Right lobe of liver (tissue), 4 donors: Measurements from ENCODE around the gene GMDS.

Source experiments
- POLR2A ChIP-seq: fragments of 450-650 bp; IDR thresholded peaks from one replicate; pipeline ENCODE4 v1.6.1; 2017; ENCODE audit warnings: antibody characterized with exemption, mild to moderate bottlenecking
- TF ChIP-seq, protein P1 (sequence below), 4 donors: fragments of 200-600 bp in 3 of 4; fragments of 450-650 bp in 1 of 4; IDR thresholded peaks; one replicate each; pipeline versions ENCODE4 v1.5.1 to v1.8.0; 2016 to 2022; ENCODE audit warnings: antibody characterized with exemption in 4 of 4, mild to moderate bottlenecking in 2 of 4
- donor health status: DM: no; HTN: no; CAD: no.
- donor health status: DM: no; HTN: no; CAD: no.
- donor health status: DM: no; HTN: yes; CAD: no.

DNA sequence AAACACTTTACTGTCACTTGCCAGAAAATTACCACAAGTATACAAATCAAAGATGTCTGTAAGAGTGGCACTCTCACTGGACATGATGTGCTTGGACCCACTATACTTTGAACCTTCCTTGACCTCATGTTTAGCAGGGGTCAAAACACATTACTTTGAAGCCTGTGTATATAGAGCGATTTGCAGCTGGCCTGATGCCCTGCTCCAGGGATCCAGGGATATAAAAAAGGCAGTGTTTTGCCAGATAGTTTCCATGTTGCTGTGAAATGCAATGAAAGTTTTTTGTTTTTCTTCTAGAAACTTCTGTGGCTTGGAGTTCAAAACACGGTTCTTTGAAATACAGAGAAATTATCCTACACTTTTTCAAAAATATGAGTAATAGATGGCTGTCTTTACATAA lies 470.0 kb downstream of the GMDS start:
- TF ChIP-seq, protein P1, sequence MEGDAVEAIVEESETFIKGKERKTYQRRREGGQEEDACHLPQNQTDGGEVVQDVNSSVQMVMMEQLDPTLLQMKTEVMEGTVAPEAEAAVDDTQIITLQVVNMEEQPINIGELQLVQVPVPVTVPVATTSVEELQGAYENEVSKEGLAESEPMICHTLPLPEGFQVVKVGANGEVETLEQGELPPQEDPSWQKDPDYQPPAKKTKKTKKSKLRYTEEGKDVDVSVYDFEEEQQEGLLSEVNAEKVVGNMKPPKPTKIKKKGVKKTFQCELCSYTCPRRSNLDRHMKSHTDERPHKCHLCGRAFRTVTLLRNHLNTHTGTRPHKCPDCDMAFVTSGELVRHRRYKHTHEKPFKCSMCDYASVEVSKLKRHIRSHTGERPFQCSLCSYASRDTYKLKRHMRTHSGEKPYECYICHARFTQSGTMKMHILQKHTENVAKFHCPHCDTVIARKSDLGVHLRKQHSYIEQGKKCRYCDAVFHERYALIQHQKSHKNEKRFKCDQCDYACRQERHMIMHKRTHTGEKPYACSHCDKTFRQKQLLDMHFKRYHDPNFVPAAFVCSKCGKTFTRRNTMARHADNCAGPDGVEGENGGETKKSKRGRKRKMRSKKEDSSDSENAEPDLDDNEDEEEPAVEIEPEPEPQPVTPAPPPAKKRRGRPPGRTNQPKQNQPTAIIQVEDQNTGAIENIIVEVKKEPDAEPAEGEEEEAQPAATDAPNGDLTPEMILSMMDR (IDR thresholded peaks at IDR 0.05) = no peak
- TF ChIP-seq POLR2A = no peak
